NCI-H1694 (cell line): Measurements from ENCODE around the gene SORCS2.

ENCODE experiments used
- DNase-seq: peaks from one replicate; lab custom pipeline; 2025; lab: John Stamatoyannopoulos, UW

The SORCS2 gene

DNA sequence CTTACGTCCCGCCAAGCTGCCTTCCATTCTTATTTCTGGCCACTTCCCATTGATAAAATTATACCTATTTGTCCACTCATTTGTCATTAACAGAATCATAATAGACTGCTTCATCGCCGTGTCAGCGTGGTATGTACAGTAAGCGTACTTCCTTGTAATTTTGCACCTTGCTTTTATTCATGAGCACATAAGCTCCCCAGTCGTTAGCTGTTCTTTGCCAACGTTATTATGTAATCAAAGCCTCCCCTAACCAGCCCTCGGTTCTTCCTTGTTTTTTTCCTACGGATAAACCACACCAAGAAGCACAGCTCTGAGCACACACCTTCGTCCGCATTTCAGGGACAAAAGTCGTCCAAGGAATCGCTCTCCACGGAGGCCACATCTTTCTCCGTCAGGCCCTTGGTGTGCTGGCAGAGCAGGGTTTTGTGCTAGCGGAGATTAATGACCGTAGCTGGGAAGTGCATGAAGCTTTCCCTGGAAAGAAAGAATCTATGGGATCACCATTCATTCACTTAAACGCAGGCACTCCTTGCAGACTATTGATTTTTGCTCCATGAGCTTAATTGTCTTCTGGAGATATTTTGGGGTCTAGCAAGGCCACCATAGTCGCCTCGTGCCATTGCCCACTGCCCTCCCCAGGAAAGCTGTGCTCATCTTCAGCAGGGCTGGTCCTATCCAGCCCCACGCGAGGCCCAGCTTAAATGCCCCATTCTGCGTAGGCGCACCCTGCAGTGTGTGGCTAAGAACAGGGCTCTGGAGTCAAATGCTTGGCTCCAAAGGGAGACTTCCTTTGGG is 443.3 kb downstream of the SORCS2 start:
- DNase-seq, result no peak

DNA sequence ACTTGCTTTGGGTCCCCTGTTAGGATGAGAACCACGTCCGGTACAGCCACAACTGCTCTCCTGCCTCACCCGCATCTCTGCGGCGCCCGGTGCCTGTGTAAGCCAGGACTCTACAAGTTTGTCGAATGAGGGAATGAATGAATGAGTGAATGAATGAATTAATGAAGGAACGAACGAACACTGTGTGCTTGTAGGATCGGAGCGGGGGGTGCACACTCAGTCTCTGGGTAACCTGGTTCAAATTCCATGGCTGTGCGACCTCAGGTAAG is 443.8 kb downstream of the SORCS2 start:
- no peak for DNase-seq

DNA sequence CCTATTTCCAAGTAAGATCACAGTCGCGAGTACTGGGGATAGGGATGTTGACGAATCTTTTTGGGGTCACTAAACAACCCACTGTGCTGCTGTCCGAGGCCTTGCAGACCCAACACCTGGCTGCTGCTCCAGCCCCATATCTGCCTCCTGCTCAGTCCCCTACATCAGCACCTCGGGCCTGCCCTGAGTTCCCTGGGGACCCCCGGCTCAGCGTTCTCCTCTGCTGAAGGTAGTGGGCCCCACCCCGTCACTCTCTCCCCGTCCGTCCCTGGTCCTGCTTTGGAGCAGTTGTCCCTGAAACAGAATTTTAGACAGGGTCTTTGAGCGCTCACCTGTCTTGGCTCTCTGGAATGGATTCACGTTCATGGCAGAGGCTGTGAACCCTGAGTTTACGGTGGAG is 444.8 kb downstream of the SORCS2 start:
- DNase-seq, result no peak

DNA sequence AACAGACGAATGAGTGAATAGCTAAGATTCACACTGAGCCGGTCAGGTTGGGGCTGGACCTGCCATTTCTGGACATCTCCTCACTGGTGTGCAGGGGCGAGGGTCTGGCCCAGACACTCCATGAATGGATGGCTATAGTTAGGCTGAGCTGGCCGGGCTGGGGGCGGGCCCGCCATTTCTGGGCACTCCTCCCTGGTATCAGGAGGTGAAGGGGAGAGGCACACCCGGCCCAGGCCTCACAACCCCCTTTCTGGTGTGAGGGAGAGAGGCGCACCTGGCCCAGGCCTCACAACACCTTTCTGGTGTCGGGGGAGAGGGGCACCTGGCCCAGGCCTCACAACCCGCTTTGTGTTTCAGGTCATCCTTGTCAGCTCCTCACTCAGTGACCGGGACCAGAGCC is 445.6 kb downstream of the SORCS2 start:
- no peak for DNase-seq

DNA sequence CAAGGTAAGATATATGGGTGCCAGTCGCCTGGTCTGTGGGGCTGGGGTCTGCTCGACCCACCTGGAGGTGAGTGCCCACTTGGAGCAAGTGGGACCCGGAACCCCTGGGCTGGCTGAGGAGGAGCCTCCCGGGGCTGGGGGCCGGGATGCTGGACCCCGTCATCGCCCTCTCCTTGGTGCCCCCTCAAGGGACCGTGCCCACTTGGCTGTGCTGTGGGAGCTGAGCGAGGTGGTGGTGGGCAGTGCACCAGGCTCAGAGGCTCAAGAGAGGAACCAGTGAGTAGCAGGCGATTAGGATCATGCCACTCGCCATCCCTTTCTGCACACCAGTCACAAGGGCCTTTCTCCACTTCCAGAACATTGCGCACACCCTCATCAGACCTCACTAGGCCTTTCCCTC is 446.2 kb downstream of the SORCS2 start:
- no peak for DNase-seq

DNA sequence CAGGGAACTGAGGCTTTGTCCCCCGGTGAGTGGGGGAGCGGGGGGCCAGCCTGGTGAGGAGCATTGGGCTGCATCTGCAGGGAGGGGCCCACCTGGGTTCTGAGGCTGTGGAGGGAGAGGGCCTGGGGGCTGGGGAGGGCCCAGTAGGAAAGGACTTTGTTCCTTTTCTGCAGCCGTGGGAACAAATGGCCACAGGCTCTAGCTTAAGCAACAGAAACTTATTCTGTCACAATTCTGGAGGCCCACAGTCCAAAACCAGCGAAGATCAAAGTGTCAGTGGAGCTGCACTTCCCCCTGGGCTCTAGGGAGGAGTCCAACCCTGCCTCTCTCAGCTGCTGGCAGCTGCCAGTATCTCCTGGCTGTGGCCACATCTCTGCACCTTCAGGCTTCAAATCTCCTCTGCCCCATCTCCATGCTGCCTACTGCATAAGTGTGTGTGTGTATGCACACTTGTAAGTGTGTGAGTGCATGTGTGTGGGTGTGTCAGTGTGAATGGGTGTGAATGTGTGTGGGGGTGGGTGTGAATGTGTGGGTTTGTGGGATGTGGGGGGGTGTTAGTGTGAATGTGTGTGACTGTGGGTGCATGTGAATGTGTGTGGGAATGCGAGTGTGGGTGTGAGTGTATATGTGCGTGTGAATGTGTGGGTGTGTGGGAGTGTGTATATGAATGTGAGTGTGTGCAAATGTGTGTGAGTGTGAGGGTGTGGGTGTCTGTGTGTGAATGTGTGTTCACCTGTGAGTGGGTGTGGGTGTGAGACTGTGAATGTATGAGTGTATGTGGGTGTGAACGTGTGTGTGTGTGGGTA is 446.8 kb downstream of the SORCS2 start:
- DNase-seq, result no peak

DNA sequence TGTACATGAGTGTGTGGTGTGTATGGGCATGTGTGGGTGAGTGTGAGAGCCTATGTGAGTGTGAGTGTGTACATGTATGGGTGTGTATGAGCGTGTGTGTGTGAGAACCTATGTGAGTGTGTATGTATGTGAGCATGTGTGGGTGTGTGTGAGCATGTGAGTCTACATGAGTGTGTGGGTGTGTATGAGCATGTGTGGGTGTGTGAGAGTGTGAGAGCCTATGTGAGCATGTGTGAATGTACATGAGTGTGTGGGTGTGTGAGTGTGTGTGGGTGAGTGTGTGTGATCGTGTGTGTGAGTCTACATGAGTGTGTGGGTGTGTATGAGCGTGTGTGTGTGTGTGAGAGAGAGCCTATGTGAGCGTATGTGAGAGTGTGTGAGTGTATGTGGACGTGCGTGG is 447.8 kb downstream of the SORCS2 start:
- DNase-seq, result no peak

DNA sequence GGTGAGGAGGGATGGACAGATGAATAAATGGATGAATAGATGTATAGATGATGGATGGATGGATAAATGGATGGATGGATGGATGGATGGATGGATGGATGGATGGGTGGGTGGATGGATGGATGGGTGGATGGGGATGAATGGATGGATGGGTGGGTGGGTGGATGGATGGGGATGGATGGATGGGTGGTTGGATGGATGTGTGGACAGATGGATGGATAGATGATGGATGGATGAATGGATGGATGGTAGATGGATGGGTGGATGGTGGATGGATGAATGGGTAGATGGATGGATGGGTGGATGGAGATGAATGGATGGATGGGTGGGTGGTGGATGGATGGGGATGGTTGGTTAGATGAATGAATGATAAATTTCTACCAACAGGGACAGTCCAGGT is 449.4 kb downstream of the SORCS2 start:
- DNase-seq, result no peak

DNA sequence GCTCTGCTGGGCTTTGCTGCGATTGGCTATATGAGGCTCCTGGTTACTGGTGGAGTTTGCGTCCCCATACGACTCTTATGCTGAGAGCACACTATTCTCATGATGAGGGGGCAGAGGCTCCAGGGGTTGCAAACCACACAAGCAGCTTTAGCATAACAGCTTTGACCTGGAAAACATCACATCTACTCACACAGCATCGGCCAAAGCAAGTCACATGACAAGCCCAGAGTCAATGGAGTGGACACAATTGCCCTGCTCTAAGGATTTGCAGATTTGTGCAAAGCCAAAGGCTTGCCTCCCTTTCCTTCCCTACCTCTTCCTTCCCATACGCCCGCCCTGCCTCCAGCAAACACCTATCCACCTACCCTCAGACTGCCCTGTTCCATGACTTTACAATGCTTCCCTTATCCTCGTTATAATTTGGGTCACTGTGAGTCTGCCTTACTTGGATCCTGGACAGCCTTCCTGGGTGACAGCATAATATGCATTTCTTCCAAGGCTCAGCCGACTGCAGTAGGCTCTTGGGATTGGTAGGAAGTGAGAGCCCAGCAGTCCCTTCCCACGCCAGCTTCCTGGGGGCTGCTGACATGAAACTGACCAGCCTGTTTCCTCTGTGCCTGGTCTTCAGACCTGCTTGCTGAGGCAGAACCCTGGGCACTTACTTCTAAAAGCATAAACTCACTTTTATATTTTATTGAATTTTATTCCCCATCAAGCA is 450.6 kb downstream of the SORCS2 start:
- no peak for DNase-seq

DNA sequence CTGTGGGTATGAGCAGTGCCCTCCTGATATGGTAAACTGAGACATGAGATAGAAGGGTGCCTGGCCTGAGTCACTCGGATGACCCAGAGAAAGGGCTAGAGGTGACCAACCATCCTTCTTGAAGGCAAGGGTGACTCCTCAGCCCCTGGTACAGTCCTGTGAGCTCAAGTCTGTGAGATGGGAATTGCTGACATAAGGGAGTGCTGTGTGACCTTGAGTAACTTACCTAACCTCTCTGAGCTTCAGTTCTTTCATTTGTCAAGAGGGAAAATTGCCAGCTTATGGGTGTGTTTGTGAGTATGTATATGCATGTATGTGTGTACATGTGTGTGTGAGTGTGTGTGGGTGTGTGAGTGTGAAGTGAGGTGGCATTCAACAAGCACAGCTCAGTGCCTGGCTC is 452.8 kb downstream of the SORCS2 start:
- no peak for DNase-seq

DNA sequence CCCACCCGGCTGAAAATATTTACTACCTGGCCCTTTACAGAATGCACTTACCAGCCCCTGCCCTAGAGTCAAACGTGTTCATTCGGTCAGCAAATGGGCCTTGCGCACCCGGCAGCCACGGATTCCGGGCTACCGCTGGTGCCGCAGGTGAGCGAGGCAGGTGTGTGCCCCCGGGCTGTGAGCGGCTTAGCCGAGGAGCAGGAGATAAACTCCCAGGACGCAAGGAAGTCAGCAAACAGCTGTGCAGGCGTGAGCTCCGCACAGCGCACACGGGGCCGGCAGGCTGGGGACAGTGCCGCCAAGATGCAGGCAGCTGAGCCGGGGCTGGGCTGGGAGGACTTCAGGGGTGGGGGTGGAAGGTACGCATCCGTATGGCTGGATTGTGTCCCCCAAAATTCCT is 453.6 kb downstream of the SORCS2 start:
- no peak for DNase-seq

DNA sequence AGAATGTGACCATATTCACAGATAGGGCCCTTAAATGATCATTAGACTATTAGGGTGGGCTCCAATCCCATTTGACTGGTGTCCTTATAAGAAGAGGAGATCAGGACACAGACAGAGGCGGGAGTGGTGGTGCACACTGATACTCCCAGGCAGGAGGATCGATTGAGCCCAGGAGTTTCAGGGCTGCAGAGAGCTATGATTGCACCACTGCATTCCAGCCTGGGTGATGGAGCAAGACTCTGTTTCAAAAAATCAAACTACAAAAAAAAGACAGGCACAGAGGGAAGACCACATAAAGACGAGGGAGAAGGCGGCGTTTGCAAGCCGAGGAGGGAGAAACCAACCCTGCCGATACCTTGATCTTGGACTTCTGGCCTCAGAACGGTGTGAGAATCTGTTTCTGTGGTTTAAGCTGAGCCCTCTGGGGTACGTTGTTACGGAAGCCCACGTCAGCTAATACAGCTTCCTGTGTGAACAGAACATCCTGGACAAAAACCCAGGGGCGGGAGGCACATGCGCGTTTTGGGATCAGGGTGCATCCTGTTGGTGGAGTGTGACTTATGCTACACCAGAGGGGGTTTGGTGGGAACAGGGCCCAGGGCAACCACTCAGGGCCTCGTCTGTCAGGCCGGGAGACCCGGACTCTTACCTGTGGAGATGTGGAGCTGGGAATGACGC is 454.2 kb downstream of the SORCS2 start:
- no peak for DNase-seq

DNA sequence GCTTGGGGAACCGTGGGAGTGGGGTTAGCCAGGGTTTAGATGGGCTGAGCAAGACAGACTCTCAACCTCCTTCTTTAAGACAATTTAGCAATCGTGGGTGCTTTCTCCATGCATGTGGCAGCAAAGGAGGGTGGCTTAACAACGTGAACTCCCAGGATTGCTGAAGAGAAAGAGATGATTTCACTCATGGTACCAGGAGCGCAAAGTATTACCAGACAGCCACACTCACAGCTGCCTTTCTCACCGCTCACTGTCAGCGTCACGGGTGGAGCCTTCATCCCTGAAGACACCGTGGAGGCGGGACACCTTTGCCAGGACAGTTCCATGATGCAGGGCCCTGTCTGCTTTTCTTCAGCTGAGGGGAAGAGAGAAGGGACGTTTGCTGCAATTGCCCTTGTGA is 454.8 kb downstream of the SORCS2 start:
- DNase-seq, result no peak

DNA sequence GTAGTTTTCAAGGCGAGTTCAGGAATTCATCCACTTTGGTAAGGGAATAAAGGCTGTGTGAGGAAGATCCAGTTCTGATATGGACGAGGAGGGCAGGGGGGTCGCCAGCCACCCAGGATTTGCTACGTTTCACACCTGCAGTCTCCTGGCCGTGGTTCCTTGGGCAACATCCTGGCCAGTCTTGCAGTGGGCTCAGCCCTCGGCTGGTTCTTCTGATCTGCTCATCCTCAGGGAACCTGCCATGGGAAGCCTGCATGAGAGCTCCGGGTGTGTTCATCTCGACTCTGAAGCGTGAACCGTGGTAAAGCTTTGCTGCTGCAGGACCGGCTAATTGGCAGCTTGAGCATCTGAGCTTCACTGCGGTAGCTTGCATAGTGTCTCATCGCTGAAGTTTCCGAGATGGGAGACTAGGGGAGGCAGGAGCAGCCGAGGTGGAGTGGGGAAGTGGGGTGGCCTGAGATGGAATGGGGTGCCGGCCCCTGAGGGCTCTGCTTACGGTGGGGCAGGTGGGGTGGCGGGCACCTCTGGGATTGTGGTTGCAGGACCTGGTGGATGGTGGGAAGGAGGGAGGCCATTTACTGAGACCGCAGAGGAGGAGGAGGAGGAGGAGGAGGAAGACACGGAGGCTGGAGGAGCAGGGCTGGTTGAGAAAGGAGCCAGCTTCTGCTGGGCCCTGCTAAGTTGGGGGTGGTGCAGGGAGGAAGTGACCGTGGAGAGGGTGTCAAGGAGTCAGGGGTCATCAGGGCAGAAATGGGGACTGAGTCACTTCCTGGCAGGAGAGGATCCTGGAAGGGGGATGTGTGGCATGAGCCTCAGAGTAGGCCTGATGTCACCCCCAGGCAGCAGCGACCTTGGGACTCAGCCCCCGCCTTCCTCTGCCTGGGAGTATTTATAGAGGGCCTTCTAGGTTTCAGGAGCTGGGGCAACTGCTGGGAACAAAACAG is 455.5 kb downstream of the SORCS2 start:
- no peak for DNase-seq

DNA sequence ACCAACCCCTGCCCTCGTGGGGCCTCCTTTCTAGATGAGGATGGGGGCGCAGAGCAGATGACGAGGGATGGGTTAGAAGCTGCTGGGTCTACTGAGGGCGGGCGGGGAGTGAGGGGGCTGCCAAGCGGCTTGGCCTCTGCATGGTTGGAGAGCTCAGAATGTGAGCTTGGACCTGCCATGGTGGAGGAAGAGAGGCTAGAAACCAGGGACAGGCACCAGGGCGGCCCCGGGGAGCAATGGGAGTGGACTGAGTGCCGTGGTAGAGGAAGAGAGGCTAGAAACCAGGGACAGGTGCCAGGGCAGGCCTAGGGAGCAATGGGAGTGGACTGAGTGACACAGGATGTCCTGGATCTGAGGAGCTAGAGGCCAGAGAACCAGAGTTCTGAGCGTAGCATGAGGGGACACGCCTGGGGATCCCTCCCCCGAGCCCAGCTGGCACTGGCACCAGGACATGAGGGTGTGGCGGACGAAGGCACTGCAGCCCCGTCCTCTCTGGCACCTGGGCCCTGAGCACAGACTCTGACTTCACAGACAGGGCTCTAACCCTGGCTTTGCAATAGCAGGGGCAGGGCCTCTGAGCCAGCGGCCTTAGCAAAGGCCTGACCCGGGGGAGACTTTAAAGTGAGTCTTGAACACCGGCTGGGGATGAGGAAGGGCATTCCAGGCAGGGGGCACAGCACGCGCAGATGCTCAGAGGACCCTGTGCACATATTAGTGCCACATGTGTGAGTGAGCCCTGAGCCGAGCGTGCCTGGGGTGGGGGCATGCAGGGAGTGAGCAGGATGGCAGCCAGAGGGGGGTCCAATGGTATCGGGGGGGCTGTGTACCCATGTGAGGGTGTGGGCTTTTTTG is 456.4 kb downstream of the SORCS2 start:
- DNase-seq, result no peak

DNA sequence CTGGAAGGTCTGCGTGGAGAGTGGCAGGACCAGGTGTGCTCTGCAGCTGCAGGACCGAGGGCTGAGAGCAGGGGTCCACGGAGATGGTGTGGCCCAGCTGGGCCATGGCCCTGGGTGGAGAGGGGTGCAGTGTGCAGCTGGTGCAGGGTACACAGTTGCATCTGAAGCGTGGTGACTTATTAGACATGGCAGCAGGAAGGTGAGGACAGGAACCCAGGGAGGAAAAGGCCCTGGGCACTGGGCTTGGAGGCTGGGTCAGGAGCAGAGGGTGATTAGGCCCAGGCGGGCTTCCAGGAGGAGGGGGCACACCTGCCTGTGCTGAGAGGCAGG is 457.0 kb downstream of the SORCS2 start:
- no peak for DNase-seq

DNA sequence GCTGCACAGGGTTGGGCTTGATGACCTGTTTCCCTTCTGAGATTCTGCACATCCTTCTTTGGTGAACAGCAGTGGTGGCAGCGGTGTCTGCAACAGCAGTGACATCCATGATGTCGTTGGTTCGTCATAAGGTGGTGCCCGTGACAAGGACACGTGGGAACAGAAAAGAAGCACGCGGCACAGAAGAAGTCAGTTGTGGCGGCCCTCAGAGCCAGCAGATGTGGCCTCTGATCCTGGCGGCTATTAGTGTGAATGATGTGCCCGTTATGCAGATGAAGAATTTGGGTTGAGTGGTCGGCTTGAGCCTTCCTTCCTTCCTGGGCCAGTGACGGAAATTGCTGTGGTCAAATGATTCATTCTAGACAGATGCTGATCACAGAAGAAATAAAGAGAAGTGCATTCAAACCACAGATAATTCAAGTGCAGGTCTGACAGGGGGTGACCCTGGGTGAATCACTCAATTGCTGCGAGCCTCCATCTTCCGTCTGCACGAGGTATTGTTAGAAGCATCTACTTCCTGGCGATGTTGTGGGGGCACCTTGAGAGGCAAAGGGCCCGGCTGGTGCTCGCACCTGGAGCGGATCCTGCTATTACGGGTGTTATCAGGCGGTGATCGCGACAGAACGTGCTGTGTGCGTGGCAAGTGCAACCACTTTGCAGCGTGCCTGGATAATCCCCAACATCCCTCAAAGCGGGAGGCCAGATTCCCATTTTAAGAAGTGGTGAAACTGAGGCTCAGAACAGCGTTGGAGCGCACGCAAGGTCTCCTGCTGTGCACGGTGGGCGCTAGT is 457.6 kb downstream of the SORCS2 start:
- DNase-seq, result no peak

DNA sequence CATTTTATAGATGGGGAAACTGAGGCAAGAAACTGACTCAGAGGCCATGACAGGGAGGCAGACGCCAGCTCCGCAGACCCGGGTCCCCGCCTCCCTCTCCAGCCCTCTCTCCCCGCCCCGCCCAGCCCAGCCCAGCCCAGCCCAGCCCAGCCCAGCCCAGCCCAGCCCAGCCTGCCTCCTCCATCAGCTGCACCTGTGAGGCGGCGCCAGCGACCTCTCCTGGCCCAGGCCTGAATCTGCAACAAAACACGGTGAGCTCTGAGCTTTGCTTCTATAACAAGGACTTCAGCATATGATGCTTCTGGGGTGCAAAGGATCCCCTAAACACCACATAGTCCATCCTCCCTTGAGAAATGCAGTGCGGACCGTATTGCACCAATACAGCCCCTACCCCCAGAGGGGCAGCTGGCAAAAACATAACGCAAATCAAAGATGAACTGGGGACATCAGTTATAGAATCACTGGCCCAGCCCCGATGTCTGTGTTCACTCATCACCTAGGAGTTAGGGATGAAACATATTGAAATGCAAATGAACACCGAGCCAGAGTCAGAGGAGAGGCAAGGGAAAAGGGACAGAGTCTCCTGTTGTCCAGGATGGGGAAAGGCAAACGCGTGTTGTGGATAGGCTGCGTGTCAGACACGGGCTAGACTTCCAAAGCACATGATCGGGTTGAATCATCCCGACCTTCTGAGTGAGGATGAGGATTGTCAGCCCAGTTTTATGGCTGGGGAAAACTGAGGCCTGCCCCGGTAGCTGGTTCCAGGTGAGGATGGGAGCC is 458.5 kb downstream of the SORCS2 start:
- DNase-seq, result no peak

DNA sequence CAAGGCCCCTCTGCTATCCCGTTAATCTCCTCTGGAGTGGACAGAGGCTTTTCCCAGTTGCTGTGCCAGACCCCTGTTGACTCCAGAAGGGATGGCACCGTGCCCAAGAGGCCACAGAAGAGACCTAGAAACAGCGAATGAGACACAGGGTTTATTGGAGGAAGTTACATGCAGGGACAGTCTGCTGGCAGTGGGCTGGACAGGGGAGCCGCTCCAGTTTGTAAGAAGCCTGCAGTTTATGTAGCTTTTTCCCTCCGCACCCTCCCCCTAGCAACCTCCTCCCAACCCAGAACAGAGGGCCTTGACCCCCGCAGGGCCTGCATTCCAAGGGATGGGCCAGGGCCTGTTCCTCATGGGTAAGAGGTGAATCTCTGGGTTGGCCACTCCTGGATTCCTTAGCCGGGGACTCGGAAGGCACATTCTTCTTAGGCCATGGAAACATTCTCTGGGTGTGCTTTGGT is 459.2 kb downstream of the SORCS2 start:
- no peak for DNase-seq
